Measurements from ENCODE around the gene TRIM29. TPM values are rescaled to one million over a fixed set of nuclear protein-coding genes. Genes with fewer than 3 reads are reported as not detected.

Gene TRIM29
- total RNA-seq, 1 experiment from 2014 or later, result 4.3 TPM

GRCh38 chr11:120125024-120125423 is 12.9 kb downstream of the TRIM29 start:
- DNase-seq, result no peak
- Mint-ChIP-seq H3K36me3 (ENCODE audit: insufficient read depth, unreplicated experiment) (peaks cover 6% of the 10 kb centered on the region), H3K27ac (ENCODE audit: unreplicated experiment) (no peak overlapping the region), H3K9me3 (ENCODE audit: unreplicated experiment) (no peaks in the 10 kb centered on the region), H3K27me3 (ENCODE audit: insufficient read depth, unreplicated experiment) (peaks cover 11% of the 10 kb centered on the region), H3K4me3 (ENCODE audit: unreplicated experiment) (no peak overlapping the region), H3K4me1 (ENCODE audit: low read depth, unreplicated experiment) (peaks cover 18% of the 10 kb centered on the region)
- peaks cover 29% of the 10 kb centered on the region for H3K4me1 ChIP-seq
- intact Hi-C loops (cut with micrococcal nuclease; ENCODE audit: unreplicated experiment), result no loop called here
- CTCF ChIA-PET, result no interaction called here
- no TSS peak for BruUV-seq (replicated peaks)
- POLR2A ChIA-PET, result interaction anchor here (0.5 kb wide), 1 partner anchor 1158 kb away, joined by 3 read pairs; no protein-coding TSS in a partner anchor
- no peaks in the 10 kb centered on the region for H3K27me3 ChIP-seq (replicated peaks; ENCODE audit: control insufficient read depth, insufficient read depth, low read length)
- H3K36me3 ChIP-seq (ENCODE audit: control insufficient read depth, insufficient read depth, low read length), result no peaks in the 10 kb centered on the region
- TF ChIP-seq CTCF (IDR thresholded peaks at IDR 0.05; ENCODE audit: insufficient read depth in 1 of 2, low read depth in 1 of 2, low read length in 1 of 2, severe bottlenecking in 1 of 2, unreplicated experiment in 1 of 2), result no peak
- H3K9me3 ChIP-seq, result no peaks in the 10 kb centered on the region
- H3K4me3 ChIP-seq (ENCODE audit: low read depth, low read length), result no peak overlapping the region

GRCh38 chr11:120124355-120124754 is 13.6 kb downstream of the TRIM29 start:
- H3K4me3 Mint-ChIP-seq (ENCODE audit: unreplicated experiment), result no peak overlapping the region
- H3K4me1 ChIP-seq, result peaks cover 27% of the 10 kb centered on the region
- H3K9me3 Mint-ChIP-seq (ENCODE audit: unreplicated experiment), result no peaks in the 10 kb centered on the region
- CTCF ChIA-PET, result no interaction called here
- intact Hi-C loops (cut with micrococcal nuclease; ENCODE audit: unreplicated experiment), result no loop called here
- H3K27me3 Mint-ChIP-seq (ENCODE audit: insufficient read depth, unreplicated experiment), result peaks cover 11% of the 10 kb centered on the region
- peaks cover 18% of the 10 kb centered on the region for H3K4me1 Mint-ChIP-seq (ENCODE audit: low read depth, unreplicated experiment)
- H3K36me3 ChIP-seq (ENCODE audit: control insufficient read depth, insufficient read depth, low read length), result no peaks in the 10 kb centered on the region
- TF ChIP-seq CTCF (IDR thresholded peaks at IDR 0.05; ENCODE audit: insufficient read depth in 1 of 2, low read depth in 1 of 2, low read length in 1 of 2, severe bottlenecking in 1 of 2, unreplicated experiment in 1 of 2), result no peak
- H3K36me3 Mint-ChIP-seq (ENCODE audit: insufficient read depth, unreplicated experiment), result peaks cover 6% of the 10 kb centered on the region
- H3K27ac Mint-ChIP-seq (ENCODE audit: unreplicated experiment), result no peak overlapping the region
- H3K27me3 ChIP-seq (replicated peaks; ENCODE audit: control insufficient read depth, insufficient read depth, low read length), result no peaks in the 10 kb centered on the region
- BruUV-seq (replicated peaks), result no TSS peak
- POLR2A ChIA-PET, result no interaction called here
- H3K9me3 ChIP-seq, result no peaks in the 10 kb centered on the region
- no peak overlapping the region for H3K4me3 ChIP-seq (ENCODE audit: low read depth, low read length)
- no peak for DNase-seq

GRCh38 chr11:120123946-120124345 is 14.0 kb downstream of the TRIM29 start:
- intact Hi-C loops (cut with micrococcal nuclease; ENCODE audit: unreplicated experiment), result no loop called here
- Histone ChIP-seq H3K4me1 (peaks cover 23% of the 10 kb centered on the region), H3K4me3 (ENCODE audit: low read depth, low read length) (no peak overlapping the region), H3K9me3 (no peaks in the 10 kb centered on the region), H3K27me3 (replicated peaks; ENCODE audit: control insufficient read depth, insufficient read depth, low read length) (no peaks in the 10 kb centered on the region), H3K36me3 (ENCODE audit: control insufficient read depth, insufficient read depth, low read length) (no peaks in the 10 kb centered on the region)
- H3K9me3 Mint-ChIP-seq (ENCODE audit: unreplicated experiment), result no peaks in the 10 kb centered on the region
- H3K27ac Mint-ChIP-seq (ENCODE audit: unreplicated experiment), result no peak overlapping the region
- DNase-seq, result no peak
- peaks cover 11% of the 10 kb centered on the region for H3K27me3 Mint-ChIP-seq (ENCODE audit: insufficient read depth, unreplicated experiment)
- BruUV-seq (replicated peaks), result no TSS peak
- ChIA-PET POLR2A (no interaction called here), CTCF (no interaction called here)
- peaks cover 6% of the 10 kb centered on the region for H3K36me3 Mint-ChIP-seq (ENCODE audit: insufficient read depth, unreplicated experiment)
- no peak for TF ChIP-seq CTCF (IDR thresholded peaks at IDR 0.05; ENCODE audit: insufficient read depth in 1 of 2, low read depth in 1 of 2, low read length in 1 of 2, severe bottlenecking in 1 of 2, unreplicated experiment in 1 of 2)
- H3K4me3 Mint-ChIP-seq (ENCODE audit: unreplicated experiment), result no peak overlapping the region
- H3K4me1 Mint-ChIP-seq (ENCODE audit: low read depth, unreplicated experiment), result peaks cover 16% of the 10 kb centered on the region

Measured in Caco-2 (cell line).